GM21447 (cell line): ENCODE results near the gene GALNT2.

ENCODE experiments used
- ATAC-seq: cut with Tn5 transposase; IDR thresholded peaks from one replicate; pipeline ENCODE4 v1.9.1; 2021; ENCODE audit not compliant: unreplicated experiment

Gene GALNT2

DNA sequence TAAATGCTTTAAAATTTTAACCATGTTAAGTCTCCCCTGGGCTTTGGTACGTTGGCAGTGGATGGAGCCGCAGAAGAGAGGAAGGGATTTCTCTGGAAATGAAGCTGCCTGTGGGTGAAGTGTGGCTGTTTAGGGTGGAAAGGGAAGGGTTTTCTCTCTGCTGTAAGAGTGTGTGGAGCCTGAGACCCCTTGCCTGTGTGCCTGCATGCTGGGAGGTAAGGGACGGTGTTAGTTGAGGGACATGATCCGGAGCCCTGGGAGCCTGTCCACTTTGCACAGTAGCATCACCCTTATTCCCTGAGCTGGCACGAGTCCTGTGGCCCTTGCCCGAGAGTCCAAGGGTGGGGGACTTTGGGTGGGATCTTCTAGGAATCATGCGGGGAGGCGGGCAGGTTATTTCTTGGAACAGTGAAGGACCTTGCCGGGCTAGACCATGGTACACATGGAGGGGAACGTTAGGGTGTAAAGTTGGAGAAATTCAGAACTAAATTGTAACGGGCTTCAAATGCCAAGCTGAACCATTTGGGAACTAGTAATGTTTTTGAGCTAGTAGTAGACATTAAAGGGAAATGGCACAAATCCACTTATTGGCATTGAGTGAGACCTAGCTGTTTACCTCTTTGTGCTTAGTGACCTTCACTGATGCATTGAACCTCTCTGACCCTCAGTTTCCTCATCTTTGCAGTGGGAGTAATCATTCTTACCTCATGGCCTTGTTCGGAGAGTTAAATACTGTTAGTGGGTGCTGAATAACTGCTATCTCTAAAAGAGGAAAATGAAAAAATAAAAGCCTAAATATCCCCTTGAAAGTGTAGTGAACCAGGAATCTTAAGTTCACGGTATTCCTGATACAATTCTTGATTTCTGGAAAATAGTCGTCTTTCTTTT lies 3.5 kb downstream of the GALNT2 start:
- ATAC-seq, result no peak

DNA sequence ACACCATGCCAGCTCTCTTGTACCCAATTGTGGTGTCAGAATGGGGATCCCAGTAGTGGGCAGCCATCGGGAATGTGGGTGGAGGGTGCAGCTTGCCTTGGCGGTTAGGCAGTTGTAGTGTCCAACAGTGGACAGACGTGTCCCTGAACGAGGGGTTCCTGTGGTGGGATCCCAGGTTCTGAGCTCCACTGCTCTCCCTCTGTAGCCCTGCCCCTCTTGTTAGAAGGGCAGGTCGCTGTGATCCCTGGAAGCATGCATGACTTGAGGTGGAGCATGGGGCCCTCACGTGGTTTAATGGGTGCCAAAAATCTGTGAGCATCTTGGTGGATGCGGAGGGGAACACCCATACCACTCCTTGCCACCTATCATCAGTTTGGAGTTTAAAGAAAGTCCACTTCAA lies 4.3 kb downstream of the GALNT2 start:
- ATAC-seq, result no peak

- ATAC-seq, result no peak
These were observed 5.3 kb downstream of the GALNT2 start for GRCh38 chr1:230072296-230072695.

DNA sequence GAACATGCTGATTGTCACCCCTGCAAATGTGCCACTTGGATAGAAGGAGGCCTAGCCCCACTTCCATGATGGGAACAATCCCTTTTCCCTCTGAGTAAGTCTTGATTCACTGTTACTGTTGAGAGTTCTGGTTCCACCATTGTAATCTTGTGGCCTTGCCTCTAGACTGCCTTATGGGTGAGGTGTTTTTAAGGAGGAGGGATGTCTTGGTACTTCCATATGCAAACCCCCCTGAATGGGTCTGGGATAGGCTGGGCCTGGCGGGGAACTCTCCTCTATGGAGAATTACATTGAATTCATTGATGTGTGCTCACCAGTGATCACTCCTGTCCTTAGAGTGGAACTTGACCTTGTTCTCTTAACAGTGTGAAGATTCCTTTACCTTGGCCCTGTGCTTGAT lies 5.8 kb downstream of the GALNT2 start:
- no peak for ATAC-seq

- no peak for ATAC-seq
These were observed 6.5 kb downstream of the GALNT2 start for GRCh38 chr1:230073371-230074035.

GRCh38 chr1:230074270-230074669 lies 7.2 kb downstream of the GALNT2 start:
- no peak for ATAC-seq

- ATAC-seq, result no peak
These were observed 7.7 kb downstream of the GALNT2 start for GRCh38 chr1:230074762-230075161.

DNA sequence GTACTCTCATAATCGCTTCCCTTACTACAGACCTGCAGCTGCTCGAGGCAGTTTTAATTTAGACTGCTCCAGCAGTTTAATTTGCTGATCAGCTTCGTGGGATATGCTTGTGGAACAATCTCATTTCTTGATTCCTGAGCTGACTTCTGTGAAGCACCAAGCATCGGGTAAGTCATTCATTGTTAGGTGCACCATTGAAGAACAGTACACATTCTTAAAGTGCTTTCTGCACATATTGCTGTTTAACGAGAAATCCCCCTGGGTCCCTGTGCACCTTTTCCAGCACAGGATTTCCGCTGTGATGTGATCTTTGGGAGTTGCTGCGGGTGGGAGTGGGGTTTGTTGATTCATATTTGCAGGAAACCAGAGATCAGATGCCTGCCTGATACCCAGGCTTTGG lies 9.1 kb downstream of the GALNT2 start:
- no peak for ATAC-seq

DNA sequence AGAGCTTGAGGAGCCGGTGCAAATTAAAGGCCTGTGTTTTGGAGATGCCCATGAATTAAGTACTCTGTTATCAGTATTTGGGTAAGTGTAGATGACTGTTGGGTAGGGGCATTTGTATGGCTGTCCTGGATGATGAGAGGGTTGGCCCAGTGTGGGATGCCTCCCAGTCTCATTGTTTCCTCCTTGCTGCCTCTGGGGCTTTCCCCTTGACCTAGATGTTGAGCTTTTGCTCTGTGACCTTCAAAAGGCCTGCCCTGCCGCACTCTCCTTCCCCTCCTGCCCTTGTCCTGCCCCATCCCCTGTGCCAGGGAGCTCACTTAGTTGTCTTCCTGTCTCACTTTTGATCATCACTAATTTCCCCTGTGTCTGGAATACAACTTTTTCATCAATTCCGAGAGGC lies 10.0 kb downstream of the GALNT2 start:
- no peak for ATAC-seq

GRCh38 chr1:230077436-230078213 lies 10.6 kb downstream of the GALNT2 start:
- ATAC-seq, result no peak

- no peak for ATAC-seq
These were observed 12.4 kb downstream of the GALNT2 start for GRCh38 chr1:230079199-230080024.

GRCh38 chr1:230080822-230081221 lies 13.8 kb downstream of the GALNT2 start:
- ATAC-seq, result no peak

DNA sequence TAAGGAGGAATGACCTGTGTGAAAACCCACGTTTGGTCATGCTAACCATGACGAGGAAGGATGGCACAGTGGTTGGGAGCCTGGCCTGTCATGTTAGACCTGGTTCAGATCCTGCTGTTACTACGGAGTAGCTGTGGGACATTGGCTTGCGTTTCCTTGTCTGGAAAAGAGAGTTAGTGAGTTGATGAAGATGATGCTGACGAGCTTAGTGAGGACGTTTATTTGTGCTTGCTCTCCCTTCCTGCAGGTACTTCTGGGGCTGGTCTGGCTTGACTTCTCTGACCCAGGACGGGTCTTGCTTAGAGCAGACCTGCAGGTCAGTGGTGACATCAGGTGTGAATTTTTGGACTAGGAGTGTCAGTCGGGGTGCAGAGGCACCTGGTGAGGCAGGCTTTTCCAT lies 14.7 kb downstream of the GALNT2 start:
- no peak for ATAC-seq

GRCh38 chr1:230082211-230082610 lies 15.2 kb downstream of the GALNT2 start:
- no peak for ATAC-seq

- no peak for ATAC-seq
These were observed 16.0 kb downstream of the GALNT2 start for GRCh38 chr1:230083053-230083452.

- no peak for ATAC-seq
These were observed 16.8 kb downstream of the GALNT2 start for GRCh38 chr1:230083746-230084407.

DNA sequence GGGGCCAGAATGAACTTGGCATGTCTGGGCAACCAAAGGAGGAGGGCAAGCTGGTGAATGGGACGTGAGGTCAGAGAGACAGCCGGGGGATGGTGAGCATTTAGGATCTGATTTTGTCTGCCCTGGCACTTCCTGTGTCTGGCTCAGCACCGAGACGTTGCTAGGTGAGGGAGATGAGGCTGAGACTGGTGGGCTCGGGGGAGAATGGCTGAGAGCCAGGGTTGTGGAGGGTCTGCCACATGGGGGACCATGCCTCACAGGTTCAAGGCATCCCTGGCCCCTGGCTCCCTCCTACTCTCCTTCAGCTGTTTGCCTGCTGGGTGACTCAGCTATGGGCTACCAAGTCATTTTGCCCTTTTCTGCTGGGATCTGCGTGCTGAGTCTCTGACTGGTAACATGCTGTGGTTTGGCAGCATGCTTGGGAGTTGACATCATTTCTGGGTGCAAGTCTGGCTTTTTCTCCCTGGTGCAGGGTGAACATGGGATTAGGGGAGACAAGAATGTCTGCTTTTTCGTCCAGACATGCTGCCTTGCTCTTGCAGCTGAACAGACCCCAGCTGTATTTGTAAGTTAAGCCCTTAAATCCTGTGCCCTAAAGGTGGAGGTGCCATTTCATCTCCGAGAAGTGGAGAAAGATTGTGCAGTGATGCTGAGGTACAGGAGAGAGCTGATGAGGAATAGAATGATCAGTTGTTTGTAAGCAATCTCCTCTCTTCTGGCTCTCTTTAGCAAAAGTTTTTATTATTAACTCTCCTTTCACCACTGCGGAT lies 17.6 kb downstream of the GALNT2 start:
- ATAC-seq, result no peak

DNA sequence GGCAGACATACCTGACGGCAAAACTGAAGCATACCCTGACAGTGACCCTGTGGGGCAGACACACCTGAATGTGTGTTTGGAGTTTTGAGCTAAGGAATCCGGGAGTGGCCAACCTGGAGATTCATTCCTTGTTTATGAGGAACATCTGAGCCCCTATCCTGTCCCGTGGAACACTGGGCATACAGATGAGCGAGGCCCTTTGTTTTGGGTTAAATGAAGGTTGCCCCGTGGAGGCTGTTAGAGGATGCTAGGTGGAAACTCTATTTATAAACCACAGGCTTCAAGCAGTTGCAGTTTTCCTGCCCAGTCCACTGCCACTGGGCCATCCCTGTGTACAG lies 18.1 kb downstream of the GALNT2 start:
- no peak for ATAC-seq

DNA sequence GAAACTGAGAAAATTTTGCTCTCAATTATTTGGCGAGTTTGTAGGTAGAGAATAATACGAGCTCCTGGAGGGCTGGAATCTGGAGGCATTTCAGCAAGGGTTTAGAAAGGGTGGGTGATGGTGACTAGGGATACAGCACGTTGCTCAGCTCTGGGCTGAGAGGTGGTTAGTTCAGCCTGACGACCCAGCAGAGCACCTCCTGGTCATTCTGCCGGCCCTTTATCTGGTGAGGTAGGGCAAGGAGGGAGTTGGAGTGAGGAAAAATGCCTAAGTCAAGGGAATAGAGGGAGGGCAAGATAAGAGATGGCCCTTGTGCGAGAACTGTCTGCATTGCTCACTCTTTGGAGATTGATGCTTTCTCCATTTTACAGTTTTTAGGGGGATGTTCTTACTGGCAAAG lies 19.1 kb downstream of the GALNT2 start:
- no peak for ATAC-seq
